GM15510 (cell line): ENCODE measurements around the gene PTGIS.

ENCODE experiments used
- POLR2A ChIP-seq: IDR thresholded peaks from 3 replicates; pipeline ENCODE4 v1.6.1; 2011; ENCODE audit warnings: borderline replicate concordance; ENCODE audit not compliant: insufficient read length; ENCODE audit errors: extremely low read depth

Gene PTGIS

GRCh38 chr20:49584418-49585382, 16.8 kb upstream of the PTGIS start:
- TF ChIP-seq POLR2A = no peak

GRCh38 chr20:49583669-49584417, 15.9 kb upstream of the PTGIS start:
- TF ChIP-seq POLR2A = no peak

- no peak for TF ChIP-seq POLR2A
These were observed 15.4 kb upstream of the PTGIS start for GRCh38 chr20:49583343-49583668.

GRCh38 chr20:49582413-49583334, 14.7 kb upstream of the PTGIS start:
- TF ChIP-seq POLR2A = no peak

- no peak for TF ChIP-seq POLR2A
These were observed 13.5 kb upstream of the PTGIS start for GRCh38 chr20:49581482-49581881.

- TF ChIP-seq POLR2A = no peak
These were observed 12.9 kb upstream of the PTGIS start for GRCh38 chr20:49580813-49581174.

GRCh38 chr20:49579874-49580812, 12.2 kb upstream of the PTGIS start:
- TF ChIP-seq POLR2A = no peak

GRCh38 chr20:49579195-49579594, 11.3 kb upstream of the PTGIS start:
- no peak for TF ChIP-seq POLR2A

- TF ChIP-seq POLR2A = no peak
These were observed 10.5 kb upstream of the PTGIS start for GRCh38 chr20:49578436-49578835.

GRCh38 chr20:49575551-49576060, 7.7 kb upstream of the PTGIS start:
- TF ChIP-seq POLR2A = no peak

GRCh38 chr20:49573900-49574416, 6.0 kb upstream of the PTGIS start:
- TF ChIP-seq POLR2A = no peak

GRCh38 chr20:49572857-49573256, 4.9 kb upstream of the PTGIS start:
- TF ChIP-seq POLR2A = no peak

GRCh38 chr20:49571553-49571835, 3.6 kb upstream of the PTGIS start:
- no peak for TF ChIP-seq POLR2A
